Gastroesophageal sphincter (tissue), 3 donors: Measurements from ENCODE around the gene RTBDN.

Experiments used
- CTCF ChIP-seq, 4 experiments: fragments of 200-600 bp in 2 of 4; fragments of 450-650 bp in 2 of 4; sonication (generic) in 1 of 4; IDR thresholded peaks; one replicate each; pipeline ENCODE4 v1.5.1; 2017 to 2019; ENCODE audit warnings: antibody characterized with exemption in 4 of 4, mild to moderate bottlenecking in 2 of 4, moderate library complexity in 2 of 4
- POLR2AphosphoS5 ChIP-seq: sonication (generic); formaldehyde crosslinking; IDR thresholded peaks from one replicate; pipeline ENCODE4 v1.6.1; 2017; ENCODE audit warnings: antibody characterized with exemption

- no peak for TF ChIP-seq CTCF (IDR thresholded peaks at IDR 0.05)
- no peak for TF ChIP-seq POLR2AphosphoS5
These were observed 45.1 kb downstream of the RTBDN start for GRCh38 chr19:12789098-12789903.
